Activated CD4-positive, alpha-beta memory T cell treated with anti-CD3 and anti-CD28 coated beads, Interleukin-2, amount 10 ng/mL, durations not matched to agents 7 days and 5 days (primary cell): Measurements from ENCODE around the gene ARHGAP26. TPM values are rescaled to one million over a fixed set of nuclear protein-coding genes. Genes with fewer than 3 reads are reported as not detected.
A peak's percentile ranks its signal among the peaks of the same experiment; 100 is the strongest.

Experiments used
- CTCF ChIA-PET: fragments of 350-600 bp; sonication (Branson Sonifier 250); formaldehyde crosslinking; loops from one replicate; lab custom pipeline; 2021; ENCODE audit warnings: antibody characterized with exemption, inconsistent platforms; lab: Charles Lee
- POLR2A ChIA-PET: fragments of 350-600 bp; sonication (Branson Sonifier 250); formaldehyde crosslinking; loops from one replicate; lab custom pipeline; 2021; ENCODE audit warnings: antibody characterized with exemption; lab: Charles Lee
- DNase-seq: peaks from one replicate; pipeline ENCODE4 v3.0.0-alpha.2; 2020
- H3K27ac Mint-ChIP-seq: one replicate; pipeline ENCODE4 v1.8.0; 2021; ENCODE audit warnings: mild to moderate bottlenecking, mixed read lengths
- H3K27me3 Mint-ChIP-seq: one replicate; pipeline ENCODE4 v1.8.0; 2021; ENCODE audit warnings: mixed read lengths
- H3K36me3 Mint-ChIP-seq: one replicate; pipeline ENCODE4 v1.8.0; 2021; ENCODE audit warnings: low read depth, mixed read lengths
- H3K4me1 Mint-ChIP-seq: one replicate; pipeline ENCODE4 v1.8.0; 2021; ENCODE audit warnings: mixed read lengths
- H3K4me3 Mint-ChIP-seq: one replicate; pipeline ENCODE4 v1.8.0; 2021; ENCODE audit warnings: mild to moderate bottlenecking, mixed read lengths
- H3K9me3 Mint-ChIP-seq: one replicate; pipeline ENCODE4 v1.8.0; 2021; ENCODE audit warnings: mixed read lengths
- total RNA-seq, 2 experiments: library from RNA; stranded (reverse); gene quantifications; one replicate each; pipeline ENCODE4 v1.2.3, GENCODE V29; 2021

ARHGAP26 gene
- total RNA-seq, 2 experiments from 2014 or later, result 14.8 to 17.1 TPM

DNA sequence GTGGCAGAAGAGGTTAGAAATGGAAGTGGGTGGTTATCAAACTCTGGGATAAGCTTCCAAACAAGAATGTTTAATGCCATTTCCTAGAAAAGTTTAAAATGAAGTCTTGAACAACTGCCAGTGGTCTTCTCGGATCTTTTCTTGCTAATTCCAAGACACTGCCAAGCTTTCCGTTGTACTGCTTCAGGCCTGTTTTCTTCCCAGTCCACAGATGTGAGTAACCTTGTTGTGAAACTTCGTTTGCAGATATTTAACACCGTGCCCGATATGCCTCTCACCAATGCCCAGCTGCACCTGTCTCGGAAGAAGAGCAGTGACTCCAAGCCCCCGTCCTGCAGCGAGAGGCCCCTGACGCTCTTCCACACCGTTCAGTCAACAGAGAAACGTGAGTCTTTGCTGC is 363.5 kb downstream of the ARHGAP26 start:
- no peak for DNase-seq
- ChIA-PET CTCF (interaction anchor here (1.2 kb wide), 1 partner anchor 420 kb away, joined by 3 read pairs; no protein-coding TSS in a partner anchor), POLR2A (no interaction called here)
- H3K4me1 Mint-ChIP-seq, result peaks cover 5% of the 10 kb centered on the region
- H3K27ac Mint-ChIP-seq, result no peak overlapping the region
- no peaks in the 10 kb centered on the region for H3K36me3 Mint-ChIP-seq
- H3K9me3 Mint-ChIP-seq, result no peaks in the 10 kb centered on the region
- H3K4me3 Mint-ChIP-seq, result no peak overlapping the region
- H3K27me3 Mint-ChIP-seq, result no peaks in the 10 kb centered on the region

DNA sequence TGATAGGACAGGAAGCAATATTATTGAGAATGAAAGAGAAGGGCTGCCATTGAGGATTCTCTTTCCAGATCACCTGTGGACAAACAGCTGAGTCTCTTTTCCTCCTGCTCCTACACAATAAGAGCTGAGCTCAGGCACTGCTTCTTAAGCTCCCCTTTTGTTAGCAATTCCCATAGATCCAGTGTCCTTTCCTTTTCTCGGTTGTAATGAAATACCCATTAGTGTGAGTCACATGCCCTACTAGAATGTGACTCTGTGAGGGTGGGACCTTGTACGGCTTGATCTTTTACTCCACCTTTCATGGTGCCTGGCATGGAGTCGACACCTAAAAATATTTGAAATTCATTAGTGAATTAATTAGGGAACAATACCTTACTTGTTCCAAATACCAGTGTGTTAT is 364.1 kb downstream of the ARHGAP26 start:
- Mint-ChIP-seq H3K4me3 (no peak overlapping the region), H3K4me1 (peaks cover 5% of the 10 kb centered on the region), H3K9me3 (no peaks in the 10 kb centered on the region), H3K27me3 (no peaks in the 10 kb centered on the region), H3K36me3 (no peaks in the 10 kb centered on the region), H3K27ac (no peak overlapping the region)
- ChIA-PET POLR2A (no interaction called here), CTCF (interaction anchor here (1.2 kb wide), 1 partner anchor 421 kb away, joined by 3 read pairs; no protein-coding TSS in a partner anchor)
- DNase-seq, result no peak

DNA sequence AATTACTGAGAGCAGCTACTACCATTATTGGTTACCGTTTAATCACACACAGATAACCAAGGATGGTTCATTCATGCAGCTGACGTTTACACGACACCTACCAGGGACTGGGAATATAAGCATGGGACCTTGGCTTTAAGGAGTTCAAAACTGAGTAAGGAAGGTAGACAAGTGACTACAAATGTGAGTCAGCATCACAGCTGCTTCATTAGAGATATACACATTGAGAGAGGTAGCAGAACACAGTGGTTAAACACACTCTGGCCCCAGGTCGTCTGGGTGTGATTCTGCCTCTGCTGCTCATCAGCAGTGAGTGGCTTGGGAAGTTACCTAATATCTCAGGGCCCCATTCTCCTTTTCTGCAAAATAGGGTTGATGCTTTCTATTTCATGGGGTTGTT is 364.7 kb downstream of the ARHGAP26 start:
- no peak overlapping the region for H3K27ac Mint-ChIP-seq
- H3K9me3 Mint-ChIP-seq, result no peaks in the 10 kb centered on the region
- H3K36me3 Mint-ChIP-seq, result no peaks in the 10 kb centered on the region
- no peak for DNase-seq
- H3K4me3 Mint-ChIP-seq, result no peak overlapping the region
- ChIA-PET CTCF (no interaction called here), POLR2A (no interaction called here)
- peaks cover 5% of the 10 kb centered on the region for H3K4me1 Mint-ChIP-seq
- H3K27me3 Mint-ChIP-seq, result no peaks in the 10 kb centered on the region

DNA sequence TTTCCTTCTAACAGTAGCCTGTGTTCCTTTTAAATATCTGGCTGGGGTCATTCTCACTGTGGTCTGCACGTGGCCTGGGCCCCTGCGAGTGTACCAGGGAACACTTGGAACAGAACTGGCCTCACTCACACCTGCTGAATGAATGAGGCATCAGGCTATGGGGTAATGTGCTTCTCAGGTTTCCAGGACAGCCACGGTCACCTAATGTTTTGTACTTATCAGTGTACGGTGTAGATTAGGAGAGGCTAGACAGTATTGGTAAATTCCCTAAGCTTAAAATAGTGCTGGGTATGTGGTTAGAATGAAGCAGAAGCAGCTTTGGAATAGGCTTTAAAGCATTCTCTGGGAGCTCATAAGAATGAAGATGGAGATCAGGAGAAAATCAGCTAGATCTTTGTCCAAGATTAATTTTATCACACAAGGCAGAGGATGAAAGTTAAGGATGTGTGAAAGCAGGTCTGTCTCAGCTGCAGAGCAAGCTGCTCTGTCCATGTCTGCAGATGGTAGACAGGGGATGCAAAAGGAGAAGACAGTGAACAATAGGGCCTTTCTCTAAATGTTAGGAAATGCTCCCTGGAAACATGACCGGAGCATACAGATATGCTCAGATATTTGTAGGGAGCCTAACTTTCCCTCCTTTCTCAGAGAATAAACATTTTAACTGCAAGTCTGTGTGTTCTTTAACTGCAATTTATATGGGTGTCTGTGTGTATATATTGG is 365.8 kb downstream of the ARHGAP26 start:
- ChIA-PET POLR2A (no interaction called here), CTCF (no interaction called here)
- Mint-ChIP-seq H3K27me3 (no peaks in the 10 kb centered on the region), H3K4me3 (no peak overlapping the region), H3K9me3 (no peaks in the 10 kb centered on the region), H3K36me3 (no peaks in the 10 kb centered on the region), H3K4me1 (peaks cover 5% of the 10 kb centered on the region), H3K27ac (no peak overlapping the region)
- no peak for DNase-seq

DNA sequence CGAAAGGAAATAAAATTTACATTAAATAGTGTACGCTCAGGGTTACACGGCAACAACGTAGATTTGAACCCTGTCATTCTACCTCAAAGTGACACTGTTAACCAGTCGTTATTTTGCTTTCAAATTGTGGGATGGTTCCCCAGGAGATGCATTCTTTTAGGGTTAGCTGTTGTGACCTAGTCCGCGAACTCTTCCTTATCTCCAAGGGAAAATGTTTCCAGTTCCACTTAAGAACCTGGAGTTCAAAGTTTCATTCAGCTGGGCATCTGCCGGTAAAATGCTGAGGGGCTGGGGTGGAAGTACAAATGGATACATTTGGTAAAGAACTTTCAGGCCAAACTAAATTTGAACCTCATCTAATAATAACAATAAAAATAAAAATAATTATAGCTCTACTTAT is 368.7 kb downstream of the ARHGAP26 start:
- Mint-ChIP-seq H3K9me3 (no peaks in the 10 kb centered on the region), H3K4me3 (no peak overlapping the region), H3K4me1 (peaks cover 5% of the 10 kb centered on the region), H3K27me3 (no peaks in the 10 kb centered on the region), H3K36me3 (no peaks in the 10 kb centered on the region), H3K27ac (no peak overlapping the region)
- POLR2A ChIA-PET, result no interaction called here
- CTCF ChIA-PET, result no interaction called here
- no peak for DNase-seq

DNA sequence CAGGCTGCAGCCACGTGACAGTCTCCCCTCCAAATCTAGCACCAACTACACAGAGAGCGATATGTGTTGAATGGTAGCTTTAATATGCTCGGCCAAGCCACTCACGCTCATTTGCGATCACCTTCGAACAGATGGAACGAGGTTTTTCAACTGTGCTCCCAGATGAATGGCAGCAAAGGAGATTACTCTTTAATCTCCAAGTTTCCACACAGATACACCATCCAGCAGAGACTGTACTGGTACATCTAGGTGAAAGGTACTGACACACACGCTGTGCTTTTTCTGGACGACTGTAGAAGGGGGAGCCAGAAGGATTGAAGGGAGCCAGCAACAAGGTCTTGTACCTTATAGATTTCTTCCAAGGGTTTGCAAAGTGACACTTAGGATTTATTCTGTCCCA is 369.4 kb downstream of the ARHGAP26 start:
- no peak overlapping the region for H3K4me3 Mint-ChIP-seq
- DNase-seq, result no peak
- H3K27me3 Mint-ChIP-seq, result no peaks in the 10 kb centered on the region
- no peak overlapping the region for H3K27ac Mint-ChIP-seq
- peaks cover 5% of the 10 kb centered on the region for H3K4me1 Mint-ChIP-seq
- H3K9me3 Mint-ChIP-seq, result no peaks in the 10 kb centered on the region
- ChIA-PET CTCF (no interaction called here), POLR2A (no interaction called here)
- H3K36me3 Mint-ChIP-seq, result no peaks in the 10 kb centered on the region

GRCh38 chr5:143140492-143141203 is 370.5 kb downstream of the ARHGAP26 start:
- Mint-ChIP-seq H3K4me1 (peaks cover 9% of the 10 kb centered on the region), H3K4me3 (no peak overlapping the region), H3K36me3 (no peaks in the 10 kb centered on the region), H3K27ac (no peak overlapping the region), H3K27me3 (no peaks in the 10 kb centered on the region), H3K9me3 (no peaks in the 10 kb centered on the region)
- no peak for DNase-seq
- POLR2A ChIA-PET, result no interaction called here
- CTCF ChIA-PET, result no interaction called here

DNA sequence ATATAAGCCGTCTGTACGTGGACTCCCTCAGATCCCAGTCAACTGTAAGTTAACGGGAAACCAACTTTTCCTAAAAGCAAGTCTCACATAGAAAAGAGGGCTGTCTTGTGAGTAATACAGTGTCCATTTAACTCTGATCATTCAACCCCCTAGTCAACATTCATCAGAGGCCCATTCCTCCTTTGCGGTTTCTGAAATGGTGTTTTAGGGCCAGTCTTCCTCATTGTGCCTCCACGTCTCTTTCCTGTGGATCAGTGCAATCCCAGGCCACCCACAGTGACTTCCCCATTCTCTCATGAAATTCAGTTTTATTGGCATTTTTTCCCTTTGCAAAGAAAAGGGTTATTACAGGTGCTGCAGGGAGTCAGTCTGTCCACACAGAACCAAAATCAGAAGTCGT is 371.5 kb downstream of the ARHGAP26 start:
- no peak overlapping the region for H3K4me3 Mint-ChIP-seq
- H3K36me3 Mint-ChIP-seq, result no peaks in the 10 kb centered on the region
- no peak for DNase-seq
- no peaks in the 10 kb centered on the region for H3K27me3 Mint-ChIP-seq
- CTCF ChIA-PET, result no interaction called here
- no peak overlapping the region for H3K27ac Mint-ChIP-seq
- POLR2A ChIA-PET, result no interaction called here
- H3K4me1 Mint-ChIP-seq, result peaks cover 9% of the 10 kb centered on the region
- no peaks in the 10 kb centered on the region for H3K9me3 Mint-ChIP-seq

- Mint-ChIP-seq H3K4me3 (no peak overlapping the region), H3K4me1 (peaks cover 8% of the 10 kb centered on the region), H3K9me3 (no peaks in the 10 kb centered on the region), H3K36me3 (peaks cover 2% of the 10 kb centered on the region), H3K27me3 (no peaks in the 10 kb centered on the region), H3K27ac (no peak overlapping the region)
- ChIA-PET POLR2A (no interaction called here), CTCF (no interaction called here)
- DNase-seq, result no peak
These were observed 372.6 kb downstream of the ARHGAP26 start for GRCh38 chr5:143142596-143143435.

GRCh38 chr5:143143973-143144372 is 373.8 kb downstream of the ARHGAP26 start:
- no peaks in the 10 kb centered on the region for H3K27me3 Mint-ChIP-seq
- no peak overlapping the region for H3K4me3 Mint-ChIP-seq
- POLR2A ChIA-PET, result no interaction called here
- peaks cover 5% of the 10 kb centered on the region for H3K36me3 Mint-ChIP-seq
- peaks cover 4% of the 10 kb centered on the region for H3K4me1 Mint-ChIP-seq
- no peaks in the 10 kb centered on the region for H3K9me3 Mint-ChIP-seq
- no peak overlapping the region for H3K27ac Mint-ChIP-seq
- CTCF ChIA-PET, result no interaction called here
- DNase-seq, result no peak

DNA sequence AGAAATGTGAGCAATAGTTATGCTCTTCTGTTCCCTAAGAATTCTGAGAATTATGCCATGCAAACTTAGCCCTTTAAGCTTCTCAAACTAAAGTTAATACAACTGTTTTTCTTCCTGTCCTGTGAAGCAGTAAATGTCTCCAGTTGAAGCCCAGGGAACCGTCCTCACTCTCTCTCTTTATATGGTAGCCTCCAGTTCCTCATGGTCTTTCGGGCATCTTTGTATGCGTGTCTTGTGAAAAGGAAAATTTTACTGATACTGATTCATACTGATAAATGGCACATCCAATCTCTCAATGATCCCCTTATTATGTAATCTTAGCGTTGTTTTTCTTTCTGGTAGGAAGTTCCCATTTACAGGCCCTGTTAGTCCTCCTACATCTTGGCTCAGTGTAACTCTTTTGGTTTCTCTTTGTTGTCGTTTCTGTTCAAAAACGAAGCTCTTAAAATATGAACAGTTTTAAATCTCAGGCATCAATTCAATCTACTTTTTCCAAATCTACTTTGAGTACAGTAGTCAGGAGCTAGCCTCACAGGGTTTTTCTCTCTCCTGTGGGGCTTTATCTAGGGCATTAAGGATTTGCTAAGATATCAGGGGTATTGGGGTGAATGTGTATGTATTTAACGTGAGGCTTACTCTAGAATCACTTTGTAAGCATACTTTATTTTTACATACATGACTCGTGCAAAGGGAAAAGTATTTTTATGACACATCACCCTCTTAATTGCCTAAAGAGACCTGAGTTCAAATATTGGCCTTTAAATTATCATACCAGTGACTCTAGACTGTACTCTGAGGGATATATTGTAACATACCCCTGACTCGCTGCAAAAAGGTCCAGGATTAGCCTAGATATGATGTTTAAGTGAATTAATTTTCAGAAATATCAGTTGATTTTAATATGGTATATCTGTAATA is 375.3 kb downstream of the ARHGAP26 start:
- POLR2A ChIA-PET, result no interaction called here
- CTCF ChIA-PET, result interaction anchor here (1.2 kb wide), 1 partner anchor 14 kb away, joined by 3 read pairs; no protein-coding TSS in a partner anchor
- peak overlapping the region; percentile 2 for H3K4me3 Mint-ChIP-seq
- H3K36me3 Mint-ChIP-seq, result peaks cover 8% of the 10 kb centered on the region
- H3K27me3 Mint-ChIP-seq, result no peaks in the 10 kb centered on the region
- H3K4me1 Mint-ChIP-seq, result peaks cover 4% of the 10 kb centered on the region
- H3K9me3 Mint-ChIP-seq, result no peaks in the 10 kb centered on the region
- H3K27ac Mint-ChIP-seq, result no peak overlapping the region
- no peak for DNase-seq

- Mint-ChIP-seq H3K27me3 (no peaks in the 10 kb centered on the region), H3K4me3 (no peak overlapping the region), H3K36me3 (peaks cover 8% of the 10 kb centered on the region), H3K9me3 (no peaks in the 10 kb centered on the region), H3K4me1 (peaks cover 4% of the 10 kb centered on the region), H3K27ac (no peak overlapping the region)
- ChIA-PET CTCF (interaction anchor here (1.2 kb wide), 1 partner anchor 14 kb away, joined by 3 read pairs; no protein-coding TSS in a partner anchor), POLR2A (no interaction called here)
- DNase-seq, result no peak
These were observed 376.0 kb downstream of the ARHGAP26 start for GRCh38 chr5:143146161-143146560.
